ENCODE results near the gene GPR34. TPM values are rescaled to one million over a fixed set of nuclear protein-coding genes. Genes with fewer than 3 reads are reported as not detected.

GPR34 gene
- total and polyA plus RNA-seq, 2 of the 4 experiments (the other 2 are of a cell fraction) = not detected

DNA sequence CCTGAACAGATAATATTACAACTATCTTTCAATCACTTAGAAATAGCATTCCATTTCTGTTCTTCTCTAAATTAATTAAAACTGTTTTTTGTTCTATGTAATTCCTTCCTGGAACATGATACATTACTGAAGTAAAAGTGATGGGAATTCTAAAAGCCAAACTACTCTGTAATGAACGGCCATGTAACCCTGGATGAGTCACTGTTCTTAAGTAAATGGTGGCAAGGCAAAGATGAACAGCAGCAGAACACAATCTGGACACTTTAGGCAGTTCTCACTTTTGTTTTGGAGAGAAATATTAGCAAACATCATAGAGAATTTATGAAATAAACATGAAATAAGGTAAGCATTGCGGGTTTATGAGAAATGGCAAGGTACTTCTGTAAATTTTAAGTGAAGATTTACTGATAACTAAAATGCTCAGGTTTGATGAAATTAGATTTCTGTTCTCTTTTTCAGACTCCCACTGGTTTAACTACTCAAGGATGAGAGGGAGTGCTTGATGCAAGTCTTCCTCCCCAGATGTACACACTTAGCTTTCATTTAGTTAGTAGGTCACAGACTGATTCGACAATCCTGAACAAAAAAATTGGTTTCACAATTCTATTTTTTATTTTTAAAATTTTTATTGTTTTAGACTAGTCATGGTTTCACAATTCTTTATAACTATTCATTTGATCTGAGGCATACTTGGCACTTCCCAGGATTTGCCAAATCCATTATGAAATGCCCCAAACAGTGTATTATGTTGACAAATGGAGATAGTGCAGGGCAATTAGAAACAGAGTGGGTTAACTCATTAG lies 34.2 kb downstream of the GPR34 start (continued):
- TF ChIP-seq ELK1 (IDR thresholded peaks at IDR 0.05; ENCODE audit: borderline replicate concordance, low read depth, low read length) = no peak

- Histone ChIP-seq H3K9me1 (ENCODE audit: insufficient read depth, low read length) (no peaks in the 10 kb centered on the region), H2AFZ (replicated peaks; ENCODE audit: low read length, poor library complexity) (no peak within 1 kb of the TSS), H3K18ac (ENCODE audit: low read depth, low read length) (no peak within 1 kb of the TSS), H3K4ac (ENCODE audit: low read depth, low read length) (no peak within 1 kb of the TSS), H4K5ac (ENCODE audit: low read depth, low read length) (no peak within 1 kb of the TSS), H4K91ac (ENCODE audit: insufficient read depth, low read depth, low read length) (no peak within 1 kb of the TSS), H2AK5ac (ENCODE audit: low read depth, low read length) (no peak within 1 kb of the TSS), H2BK20ac (ENCODE audit: low read depth, low read length) (no peak within 1 kb of the TSS), H3K27ac (ENCODE audit: insufficient read depth, low read length) (no peak within 1 kb of the TSS), H2AK9ac (replicated peaks; ENCODE audit: low read depth, low read length, poor library complexity) (no peak within 1 kb of the TSS), H3K14ac (replicated peaks; ENCODE audit: low read depth, low read length) (no peak within 1 kb of the TSS), H2BK120ac (ENCODE audit: low read depth, low read length) (no peak within 1 kb of the TSS), H3K79me1 (ENCODE audit: low read depth in 1 of 2, low read length in 2 of 2) (no peaks in the 10 kb centered on the region), H3K23ac (ENCODE audit: low read depth, low read length) (no peak within 1 kb of the TSS), H3K56ac (ENCODE audit: extremely low read depth, insufficient read depth, low read length) (no peak within 1 kb of the TSS), H3K4me2 (ENCODE audit: low read depth, low read length) (no peak within 1 kb of the TSS), H3K9me3 (ENCODE audit: control insufficient read depth, insufficient read depth, low read length) (peaks cover 3% of the 10 kb centered on the region; the same call in 1 of the 2 replicates), H3K4me3 (ENCODE audit: insufficient read depth, low read depth, low read length) (no peak within 1 kb of the TSS), H4K20me1 (ENCODE audit: insufficient read depth, low read length) (no peaks in the 10 kb centered on the region), H3K36me3 (ENCODE audit: control insufficient read depth, insufficient read depth, low read length) (no peaks in the 10 kb centered on the region), H2BK15ac (ENCODE audit: low read depth, low read length) (no peak within 1 kb of the TSS), H3K9ac (ENCODE audit: low read depth, low read length) (no peak within 1 kb of the TSS), H4K8ac (ENCODE audit: low read depth in 2 of 2, low read length in 2 of 2) (no peak within 1 kb of the TSS), H3K27me3 (ENCODE audit: control insufficient read depth, insufficient read depth, low read length) (no peaks in the 10 kb centered on the region; the same call in 1 of the 2 replicates), H2BK5ac (ENCODE audit: low read depth, low read length, poor library complexity, severe bottlenecking) (no peak within 1 kb of the TSS), H3K4me1 (ENCODE audit: control insufficient read depth, insufficient read depth, low read length) (peaks cover 1% of the 10 kb centered on the region; the same call in 1 of the 2 replicates)
- intact Hi-C loops (cut with micrococcal nuclease) (no loop called here), in situ Hi-C loops (cut with MboI; ENCODE audit: low sequenced_read_pairs) (no loop called here), dilution Hi-C loops (cut with HindIII; ENCODE audit: low sequenced_read_pairs, unreplicated experiment) (no loop called here)
- CTCF ChIA-PET = no interaction called here
- POLR2A ChIA-PET (ENCODE audit: unreplicated experiment) = no interaction called here
- WGBS, 2 experiments (ENCODE audit: extremely low coverage in 2 of 2, insufficient read length in 1 of 2) = no CpG with 5 or more reads among the region's 2 CpGs
- ATAC-seq (ENCODE audit: low read depth) (no peak), DNase-seq (no peak)
- BruUV-seq (replicated peaks) = no TSS peak
- no peak for TF ChIP-seq BHLHE40 (IDR thresholded peaks at IDR 0.05; ENCODE audit: low read depth, low read length)
- TF ChIP-seq, protein P1, sequence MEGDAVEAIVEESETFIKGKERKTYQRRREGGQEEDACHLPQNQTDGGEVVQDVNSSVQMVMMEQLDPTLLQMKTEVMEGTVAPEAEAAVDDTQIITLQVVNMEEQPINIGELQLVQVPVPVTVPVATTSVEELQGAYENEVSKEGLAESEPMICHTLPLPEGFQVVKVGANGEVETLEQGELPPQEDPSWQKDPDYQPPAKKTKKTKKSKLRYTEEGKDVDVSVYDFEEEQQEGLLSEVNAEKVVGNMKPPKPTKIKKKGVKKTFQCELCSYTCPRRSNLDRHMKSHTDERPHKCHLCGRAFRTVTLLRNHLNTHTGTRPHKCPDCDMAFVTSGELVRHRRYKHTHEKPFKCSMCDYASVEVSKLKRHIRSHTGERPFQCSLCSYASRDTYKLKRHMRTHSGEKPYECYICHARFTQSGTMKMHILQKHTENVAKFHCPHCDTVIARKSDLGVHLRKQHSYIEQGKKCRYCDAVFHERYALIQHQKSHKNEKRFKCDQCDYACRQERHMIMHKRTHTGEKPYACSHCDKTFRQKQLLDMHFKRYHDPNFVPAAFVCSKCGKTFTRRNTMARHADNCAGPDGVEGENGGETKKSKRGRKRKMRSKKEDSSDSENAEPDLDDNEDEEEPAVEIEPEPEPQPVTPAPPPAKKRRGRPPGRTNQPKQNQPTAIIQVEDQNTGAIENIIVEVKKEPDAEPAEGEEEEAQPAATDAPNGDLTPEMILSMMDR (conservative IDR thresholded peaks at IDR 0.05; ENCODE audit: low read depth, low read length) = no peak
- TF ChIP-seq NFE2L2 (IDR thresholded peaks at IDR 0.05; ENCODE audit: low read depth, low read length) = no peak
- TF ChIP-seq RFX5 (IDR thresholded peaks at IDR 0.05; ENCODE audit: low read depth, low read length) = no peak
- no peak for TF ChIP-seq USF2 (IDR thresholded peaks at IDR 0.05; ENCODE audit: low read depth, low read length)
- TF ChIP-seq RAD21 (IDR thresholded peaks at IDR 0.05; ENCODE audit: low read length) = no peak
- no peak for TF ChIP-seq CEBPB (IDR thresholded peaks at IDR 0.05; ENCODE audit: low read depth, low read length)
- no peak for TF ChIP-seq CHD1 (IDR thresholded peaks at IDR 0.05; ENCODE audit: low read depth, low read length)
- no peak for TF ChIP-seq RCOR1 (IDR thresholded peaks at IDR 0.05; ENCODE audit: insufficient replicate concordance, low read length)
- TF ChIP-seq MXI1 (IDR thresholded peaks at IDR 0.05; ENCODE audit: borderline replicate concordance, low read depth, low read length) = no peak
- no peak for TF ChIP-seq FOS (IDR thresholded peaks at IDR 0.05; ENCODE audit: low read depth, low read length)
- TF ChIP-seq SMC3 (IDR thresholded peaks at IDR 0.05; ENCODE audit: low read depth, low read length) = no peak
These were observed 35.1 kb downstream of the GPR34 start, which contains the start of gene GPR82 for GRCh38 chrX:41723826-41724225. Gene GPR82 (plus strand): TSS chrX:41724181. CDS start chrX:41727027, 2,846 bp downstream.
